Hippocampal formation (tissue), 2 donors: Measurements from ENCODE around the gene TRAPPC2L.
"Not testable (repeated sequence)": the region's sequence is repeated elsewhere in the genome, so short reads cannot be mapped to it uniquely, and the experiment has no call there.

ENCODE experiments used
- DNase-seq, 2 donors: peaks; one replicate each; lab custom pipeline; 2025; lab: John Stamatoyannopoulos, UW

Gene TRAPPC2L

GRCh38 chr16:88819126-88819525 lies 37.8 kb upstream of the TRAPPC2L start:
- DNase-seq, result no peak

- no peak for DNase-seq
Observed at GRCh38 chr16:88820385-88821025, 36.4 kb upstream of the TRAPPC2L start.

GRCh38 chr16:88821168-88821850 lies 35.6 kb upstream of the TRAPPC2L start:
- DNase-seq, result no peak

GRCh38 chr16:88822281-88823040 lies 34.5 kb upstream of the TRAPPC2L start:
- no peak for DNase-seq

- DNase-seq, result not testable (repeated sequence)
Observed at GRCh38 chr16:88823646-88824045, 33.3 kb upstream of the TRAPPC2L start.

- DNase-seq, result no peak
Observed at GRCh38 chr16:88824256-88825077, 32.5 kb upstream of the TRAPPC2L start.

GRCh38 chr16:88825146-88825545 lies 31.8 kb upstream of the TRAPPC2L start:
- DNase-seq, result no peak

- no peak for DNase-seq
Observed at GRCh38 chr16:88826070-88826840, 30.7 kb upstream of the TRAPPC2L start.

- no peak for DNase-seq
Observed at GRCh38 chr16:88827727-88828126, 29.2 kb upstream of the TRAPPC2L start.

- DNase-seq, result no peak
Observed at GRCh38 chr16:88828711-88829110, 28.2 kb upstream of the TRAPPC2L start.

GRCh38 chr16:88830258-88830657 lies 26.7 kb upstream of the TRAPPC2L start:
- no peak for DNase-seq

- no peak for DNase-seq
Observed at GRCh38 chr16:88830783-88831182, 26.1 kb upstream of the TRAPPC2L start.

- no peak for DNase-seq
Observed at GRCh38 chr16:88831838-88832237, 25.1 kb upstream of the TRAPPC2L start.

- no peak for DNase-seq
Observed at GRCh38 chr16:88833086-88833485, 23.8 kb upstream of the TRAPPC2L start.

GRCh38 chr16:88834670-88835069 lies 22.3 kb upstream of the TRAPPC2L start:
- no peak for DNase-seq

GRCh38 chr16:88835383-88835782 lies 21.5 kb upstream of the TRAPPC2L start:
- no peak for DNase-seq

GRCh38 chr16:88835818-88836217 lies 21.1 kb upstream of the TRAPPC2L start:
- no peak for DNase-seq

GRCh38 chr16:88836791-88837190 lies 20.1 kb upstream of the TRAPPC2L start:
- DNase-seq, result no peak

GRCh38 chr16:88837806-88838205 lies 19.1 kb upstream of the TRAPPC2L start:
- DNase-seq, result no peak

GRCh38 chr16:88838566-88838965 lies 18.4 kb upstream of the TRAPPC2L start:
- DNase-seq, result no peak

GRCh38 chr16:88839026-88839529 lies 17.8 kb upstream of the TRAPPC2L start:
- DNase-seq, result no peak
